ENCODE measurements around the gene MTUS2.

Gene MTUS2

DNA sequence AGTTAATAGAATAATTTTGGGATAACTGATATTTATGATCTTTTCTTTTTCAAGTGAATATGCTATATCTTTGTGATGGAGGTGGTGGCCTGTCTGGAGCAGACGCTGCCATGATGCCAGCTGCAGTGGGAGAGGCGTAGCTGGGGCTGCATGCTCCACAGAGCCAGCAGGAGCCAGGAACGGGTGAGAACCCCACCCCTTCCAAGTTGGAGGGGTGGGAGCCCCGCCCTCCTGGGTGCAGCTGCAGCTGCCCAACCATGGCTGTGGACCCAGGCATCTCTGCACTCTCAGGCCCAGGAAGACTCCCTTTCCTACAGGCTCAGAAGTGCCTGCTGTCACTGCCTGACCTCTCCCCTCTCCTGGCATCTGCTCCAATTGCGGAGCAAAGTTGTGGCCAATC, 402.3 kb downstream of the MTUS2 start:
- DNase-seq (ENCODE audit: low read depth), result no peak
- TF ChIP-seq, protein P1, sequence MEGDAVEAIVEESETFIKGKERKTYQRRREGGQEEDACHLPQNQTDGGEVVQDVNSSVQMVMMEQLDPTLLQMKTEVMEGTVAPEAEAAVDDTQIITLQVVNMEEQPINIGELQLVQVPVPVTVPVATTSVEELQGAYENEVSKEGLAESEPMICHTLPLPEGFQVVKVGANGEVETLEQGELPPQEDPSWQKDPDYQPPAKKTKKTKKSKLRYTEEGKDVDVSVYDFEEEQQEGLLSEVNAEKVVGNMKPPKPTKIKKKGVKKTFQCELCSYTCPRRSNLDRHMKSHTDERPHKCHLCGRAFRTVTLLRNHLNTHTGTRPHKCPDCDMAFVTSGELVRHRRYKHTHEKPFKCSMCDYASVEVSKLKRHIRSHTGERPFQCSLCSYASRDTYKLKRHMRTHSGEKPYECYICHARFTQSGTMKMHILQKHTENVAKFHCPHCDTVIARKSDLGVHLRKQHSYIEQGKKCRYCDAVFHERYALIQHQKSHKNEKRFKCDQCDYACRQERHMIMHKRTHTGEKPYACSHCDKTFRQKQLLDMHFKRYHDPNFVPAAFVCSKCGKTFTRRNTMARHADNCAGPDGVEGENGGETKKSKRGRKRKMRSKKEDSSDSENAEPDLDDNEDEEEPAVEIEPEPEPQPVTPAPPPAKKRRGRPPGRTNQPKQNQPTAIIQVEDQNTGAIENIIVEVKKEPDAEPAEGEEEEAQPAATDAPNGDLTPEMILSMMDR (conservative IDR thresholded peaks at IDR 0.05; ENCODE audit: low read depth, low read length), result no peak
- H3K4me3 ChIP-seq (ENCODE audit: low read length), result no peak overlapping the region

- TF ChIP-seq, protein P1 (conservative IDR thresholded peaks at IDR 0.05; ENCODE audit: low read depth, low read length), result no peak
- no peak for DNase-seq (ENCODE audit: low read depth)
- no peak overlapping the region for H3K4me3 ChIP-seq (ENCODE audit: low read length)
Observed at GRCh38 chr13:29224206-29224605, 404.1 kb downstream of the MTUS2 start.

GRCh38 chr13:29227576-29227975, 407.4 kb downstream of the MTUS2 start:
- no peak overlapping the region for H3K4me3 ChIP-seq (ENCODE audit: low read length)
- DNase-seq (ENCODE audit: low read depth), result no peak
- TF ChIP-seq, protein P1 (conservative IDR thresholded peaks at IDR 0.05; ENCODE audit: low read depth, low read length), result no peak

DNA sequence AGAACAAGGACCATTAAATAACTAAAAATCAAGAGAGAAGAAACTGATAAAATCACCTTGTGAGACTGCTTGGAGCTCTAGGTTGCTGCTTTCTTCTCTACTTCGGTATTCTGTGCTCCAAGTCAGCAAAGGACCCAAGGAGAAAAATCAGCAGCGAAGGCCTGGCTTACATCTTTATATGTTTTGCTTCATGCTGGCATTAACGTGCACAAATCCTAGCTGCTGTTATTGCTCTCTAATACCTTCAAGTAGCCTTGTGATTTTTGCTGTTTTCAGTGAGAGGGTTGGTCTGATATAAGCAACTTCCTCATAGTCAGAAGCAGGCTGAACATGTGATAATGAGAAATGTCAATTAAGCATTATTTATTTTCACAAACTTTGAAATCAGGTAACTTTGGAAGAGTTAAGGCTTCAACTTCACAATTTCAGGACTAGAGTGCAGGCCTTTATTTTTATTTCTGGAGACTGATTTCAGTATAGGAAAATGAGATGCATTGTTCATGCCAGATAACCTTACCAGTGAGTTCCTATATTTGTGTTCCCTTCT, 410.2 kb downstream of the MTUS2 start:
- H3K4me3 ChIP-seq (ENCODE audit: low read length), result no peak overlapping the region
- DNase-seq (ENCODE audit: low read depth), result no peak
- TF ChIP-seq, protein P1 (conservative IDR thresholded peaks at IDR 0.05; ENCODE audit: low read depth, low read length), result no peak

DNA sequence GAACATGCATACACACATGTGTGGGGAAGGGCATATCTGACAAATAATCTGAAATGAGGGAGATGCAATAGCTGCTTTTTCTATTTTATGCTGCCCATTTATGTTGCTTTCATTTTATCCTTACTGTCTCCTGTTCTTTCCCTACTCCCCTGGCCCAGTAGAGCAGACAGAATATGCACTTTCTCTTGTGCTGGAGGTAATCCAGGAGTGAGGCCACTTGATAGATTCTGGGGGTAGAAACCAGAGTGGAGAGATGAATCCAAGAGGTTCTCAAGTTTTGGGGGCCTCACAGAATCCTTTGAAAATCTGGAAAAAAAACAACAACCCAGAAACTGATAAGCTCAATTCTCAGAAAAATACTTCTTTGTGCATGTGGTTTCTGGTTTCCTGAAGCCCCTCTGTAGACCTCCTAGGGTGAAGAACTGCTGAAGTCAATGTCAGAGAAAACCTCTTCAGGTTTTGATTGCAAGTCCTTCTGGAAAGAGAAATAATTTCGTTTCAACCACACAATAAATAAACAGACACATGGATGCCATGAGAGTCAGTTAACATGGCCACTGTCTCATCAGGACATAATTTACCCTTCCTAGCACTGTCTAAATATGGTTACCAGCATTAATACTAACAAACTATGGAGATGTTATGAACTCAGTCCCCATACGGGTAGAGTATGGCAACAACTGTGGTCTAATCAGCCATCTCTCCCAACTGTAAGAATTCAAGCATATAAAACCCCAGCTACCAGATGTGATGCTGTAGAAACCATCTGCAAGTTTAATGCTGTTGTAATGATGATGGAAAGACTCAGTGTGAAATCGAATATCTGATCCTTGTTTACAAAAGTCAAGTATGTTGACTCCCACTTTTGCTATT, 419.8 kb downstream of the MTUS2 start:
- TF ChIP-seq, protein P1 (conservative IDR thresholded peaks at IDR 0.05; ENCODE audit: low read depth, low read length), result no peak
- DNase-seq (ENCODE audit: low read depth), result no peak
- H3K4me3 ChIP-seq (ENCODE audit: low read length), result no peak overlapping the region

DNA sequence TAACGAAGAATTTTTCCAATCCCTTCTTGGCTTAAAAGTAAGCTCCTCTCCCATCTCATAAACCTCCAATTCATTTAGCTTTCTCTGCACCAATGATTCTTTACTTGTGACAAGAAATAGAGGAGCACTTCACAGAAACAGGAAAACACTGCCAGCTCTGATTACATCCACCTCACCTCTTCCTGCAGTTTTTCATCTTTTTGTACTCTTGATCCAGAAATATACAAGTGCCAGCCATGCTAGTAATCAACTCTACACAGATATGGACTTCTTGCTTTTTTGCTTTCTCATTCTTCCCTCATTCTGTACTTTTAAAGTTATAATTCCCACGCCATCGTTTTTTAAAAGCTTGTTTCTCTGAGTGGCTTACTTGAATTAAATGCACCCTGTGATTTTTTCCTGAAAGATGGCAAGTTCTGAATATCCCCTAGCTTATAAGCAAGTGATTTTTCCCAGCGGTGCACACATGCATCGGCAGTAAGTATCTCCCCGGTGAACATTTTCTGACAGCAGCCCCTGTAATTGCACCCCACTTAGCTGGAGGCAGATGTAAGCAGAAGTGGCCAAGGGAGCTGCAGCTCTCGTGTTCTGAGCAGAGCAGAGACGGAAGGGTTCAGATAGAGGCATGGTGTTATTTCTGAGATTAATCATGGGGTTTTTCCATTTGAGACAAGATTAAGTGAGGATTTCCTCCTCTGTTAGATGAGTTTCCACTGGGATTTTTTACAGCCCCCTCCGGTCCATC, 434.7 kb downstream of the MTUS2 start:
- no peak overlapping the region for H3K4me3 ChIP-seq (ENCODE audit: low read length)
- no peak for DNase-seq (ENCODE audit: low read depth)
- TF ChIP-seq, protein P1 (conservative IDR thresholded peaks at IDR 0.05; ENCODE audit: low read depth, low read length), result no peak
